Natural killer cell (primary cell): Measurements from ENCODE around the gene PYCR2. TPM values are rescaled to one million over a fixed set of nuclear protein-coding genes. Genes with fewer than 3 reads are reported as not detected.

Experiments
- ATAC-seq, 3 donors: fragments of 150-1000 bp in 2 of 3; fragments of 200-7000 bp in 1 of 3; cut with Tn5 transposase; 1 replicate in 1 of 3; 2 replicates in 2 of 3; pipeline ENCODE4 v1.10.0; 2021; ENCODE audit warnings: mild to moderate bottlenecking in 2 of 3, moderate library complexity in 2 of 3
- DNase-seq, 2 donors: peaks; one replicate each; pipeline versions ENCODE4 v3.0.0 to v3.0.0-alpha.2; 2013 to 2021; ENCODE audit warnings: mixed read lengths in 1 of 2
- H3K27ac ChIP-seq: one replicate; pipeline ENCODE4 v1.5.1; 2013; ENCODE audit warnings: mild to moderate bottlenecking, low read length
- H3K27me3 ChIP-seq: one replicate; pipeline ENCODE4 v1.6.1; 2013; ENCODE audit warnings: low read length; ENCODE audit not compliant: control insufficient read depth, insufficient read depth
- H3K36me3 ChIP-seq: one replicate; pipeline ENCODE4 v1.6.1; 2013; ENCODE audit warnings: low read length; ENCODE audit not compliant: control insufficient read depth, insufficient read depth
- H3K4me1 ChIP-seq: one replicate; pipeline ENCODE4 v1.6.1; 2013; ENCODE audit warnings: low read length; ENCODE audit not compliant: control insufficient read depth, insufficient read depth
- H3K4me3 ChIP-seq: one replicate; pipeline ENCODE4 v1.5.1; 2013; ENCODE audit warnings: low read length
- H3K9me3 ChIP-seq: one replicate; pipeline ENCODE4 v1.6.1; 2013; ENCODE audit warnings: low read length; ENCODE audit not compliant: control insufficient read depth, insufficient read depth
- H3K27ac Mint-ChIP-seq, 2 donors: one replicate each; pipeline ENCODE4 v1.8.0; 2022; ENCODE audit warnings: mild to moderate bottlenecking in 2 of 2, mixed read lengths in 2 of 2, moderate library complexity in 1 of 2
- H3K27me3 Mint-ChIP-seq, 2 donors: one replicate each; pipeline ENCODE4 v1.8.0; 2022; ENCODE audit warnings: low read depth in 2 of 2, mixed read lengths in 2 of 2
- H3K36me3 Mint-ChIP-seq: one replicate; pipeline ENCODE4 v1.8.0; 2022; ENCODE audit warnings: mixed read lengths
- H3K4me1 Mint-ChIP-seq, 2 donors: one replicate each; pipeline ENCODE4 v1.8.0; 2022; ENCODE audit warnings: mixed read lengths in 2 of 2
- H3K4me3 Mint-ChIP-seq: one replicate; pipeline ENCODE4 v1.8.0; 2022; ENCODE audit warnings: mild to moderate bottlenecking, moderate library complexity, mixed read lengths
- H3K9me3 Mint-ChIP-seq, 2 donors: one replicate each; pipeline ENCODE4 v1.8.0; 2022; ENCODE audit warnings: mixed read lengths in 2 of 2
- WGBS: methylation state at CpG from one replicate; pipeline ENCODE4 v1.1.7; 2013; ENCODE audit warnings: missing lambda C conversion rate; ENCODE audit not compliant: insufficient coverage; 5-methylcytosine and 5-hydroxymethylcytosine counted together
- intact Hi-C: fragments of 100-400 bp; cut with micrococcal nuclease; formaldehyde crosslinking; loops from one replicate; pipeline ENCODE4 v1.14.2; 2022
- total RNA-seq, 4 donors: library from RNA; stranded (reverse); fragments of 120-200 nt in 1 of 4; gene quantifications; one replicate each; pipeline versions ENCODE4 v1.2.3 to v1.2.4, GENCODE V29; 2013 to 2022
- TF ChIP-seq, protein P1 (sequence below): fragments of 200-600 bp; IDR thresholded peaks from one replicate; pipeline ENCODE4 v1.8.0; 2022; ENCODE audit warnings: antibody characterized with exemption

Gene PYCR2
- total RNA-seq, 3 donors from 2014 or later (not counting 1 experiment from before 2014, with no cell fraction given) = 57.7 to 74.5 (median 62.6) TPM

DNA sequence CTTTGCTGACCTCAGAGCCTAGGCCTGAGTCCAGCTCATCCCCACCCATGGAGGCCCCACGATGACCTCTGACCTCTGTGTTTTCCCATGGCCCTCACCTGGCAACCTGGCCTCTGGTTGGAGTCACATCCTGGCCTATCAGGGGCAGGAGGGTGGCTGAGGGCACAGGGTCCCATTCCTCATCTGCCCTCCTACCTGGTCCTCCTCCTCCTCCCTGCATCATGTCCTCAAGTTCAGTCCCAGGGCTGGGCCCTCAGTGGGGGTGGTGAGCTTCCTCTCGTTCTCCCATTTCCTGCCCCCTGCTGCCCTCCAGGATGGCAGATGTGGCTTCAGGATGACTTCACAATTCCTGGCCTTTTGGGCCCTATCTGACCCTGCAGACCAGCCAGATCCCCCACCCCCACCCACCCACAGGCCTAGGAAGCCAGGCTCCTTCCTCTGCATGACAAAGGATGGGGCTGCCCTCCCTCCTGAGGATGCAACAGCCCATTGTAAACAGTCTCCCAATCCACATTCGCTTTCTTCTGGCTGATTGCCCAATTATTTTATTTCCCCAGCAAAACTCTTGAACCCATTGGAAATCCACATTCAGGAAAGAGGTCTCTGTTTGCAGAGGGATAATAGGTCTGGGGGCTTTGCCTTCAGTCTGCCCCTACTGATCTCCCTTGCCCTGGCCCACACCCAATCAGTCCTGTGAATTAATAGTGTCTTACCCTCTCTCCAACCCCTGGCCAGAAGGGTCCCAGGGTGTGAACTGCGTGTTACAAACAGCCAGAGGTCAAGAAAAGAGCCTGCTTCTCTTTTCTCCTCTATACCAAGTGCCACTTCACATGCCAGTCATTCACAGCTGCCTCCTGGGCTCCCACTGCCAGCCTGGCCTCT, 24.8 kb downstream of the PYCR2 start:
- 88% methylated on average over 4 of the region's 4 CpGs for WGBS
- DNase-seq = no peak
- Histone ChIP-seq H3K27me3 (no peaks in the 10 kb centered on the region), H3K4me1 (peaks cover 34% of the 10 kb centered on the region), H3K4me3 (no peak overlapping the region), H3K9me3 (no peaks in the 10 kb centered on the region), H3K27ac (no peak overlapping the region), H3K36me3 (no peaks in the 10 kb centered on the region)
- Mint-ChIP-seq H3K9me3 (no peaks in the 10 kb centered on the region), H3K36me3 (no peaks in the 10 kb centered on the region), H3K4me3 (no peak overlapping the region), H3K4me1 (peaks cover 22 to 25% of the 10 kb centered on the region in 2 donors), H3K27me3 (peaks cover 0 to 6% of the 10 kb centered on the region in 2 donors), H3K27ac (peak overlapping the region in 1 of 2 donors; percentile 64)
- intact Hi-C loops = loop anchor here (5.0 kb wide), 2 partner anchors 98 to 122 kb away; partner anchors contain the start of genes SDE2 and SRP9
- ATAC-seq = no peak
- TF ChIP-seq, protein P1, sequence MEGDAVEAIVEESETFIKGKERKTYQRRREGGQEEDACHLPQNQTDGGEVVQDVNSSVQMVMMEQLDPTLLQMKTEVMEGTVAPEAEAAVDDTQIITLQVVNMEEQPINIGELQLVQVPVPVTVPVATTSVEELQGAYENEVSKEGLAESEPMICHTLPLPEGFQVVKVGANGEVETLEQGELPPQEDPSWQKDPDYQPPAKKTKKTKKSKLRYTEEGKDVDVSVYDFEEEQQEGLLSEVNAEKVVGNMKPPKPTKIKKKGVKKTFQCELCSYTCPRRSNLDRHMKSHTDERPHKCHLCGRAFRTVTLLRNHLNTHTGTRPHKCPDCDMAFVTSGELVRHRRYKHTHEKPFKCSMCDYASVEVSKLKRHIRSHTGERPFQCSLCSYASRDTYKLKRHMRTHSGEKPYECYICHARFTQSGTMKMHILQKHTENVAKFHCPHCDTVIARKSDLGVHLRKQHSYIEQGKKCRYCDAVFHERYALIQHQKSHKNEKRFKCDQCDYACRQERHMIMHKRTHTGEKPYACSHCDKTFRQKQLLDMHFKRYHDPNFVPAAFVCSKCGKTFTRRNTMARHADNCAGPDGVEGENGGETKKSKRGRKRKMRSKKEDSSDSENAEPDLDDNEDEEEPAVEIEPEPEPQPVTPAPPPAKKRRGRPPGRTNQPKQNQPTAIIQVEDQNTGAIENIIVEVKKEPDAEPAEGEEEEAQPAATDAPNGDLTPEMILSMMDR = no peak

DNA sequence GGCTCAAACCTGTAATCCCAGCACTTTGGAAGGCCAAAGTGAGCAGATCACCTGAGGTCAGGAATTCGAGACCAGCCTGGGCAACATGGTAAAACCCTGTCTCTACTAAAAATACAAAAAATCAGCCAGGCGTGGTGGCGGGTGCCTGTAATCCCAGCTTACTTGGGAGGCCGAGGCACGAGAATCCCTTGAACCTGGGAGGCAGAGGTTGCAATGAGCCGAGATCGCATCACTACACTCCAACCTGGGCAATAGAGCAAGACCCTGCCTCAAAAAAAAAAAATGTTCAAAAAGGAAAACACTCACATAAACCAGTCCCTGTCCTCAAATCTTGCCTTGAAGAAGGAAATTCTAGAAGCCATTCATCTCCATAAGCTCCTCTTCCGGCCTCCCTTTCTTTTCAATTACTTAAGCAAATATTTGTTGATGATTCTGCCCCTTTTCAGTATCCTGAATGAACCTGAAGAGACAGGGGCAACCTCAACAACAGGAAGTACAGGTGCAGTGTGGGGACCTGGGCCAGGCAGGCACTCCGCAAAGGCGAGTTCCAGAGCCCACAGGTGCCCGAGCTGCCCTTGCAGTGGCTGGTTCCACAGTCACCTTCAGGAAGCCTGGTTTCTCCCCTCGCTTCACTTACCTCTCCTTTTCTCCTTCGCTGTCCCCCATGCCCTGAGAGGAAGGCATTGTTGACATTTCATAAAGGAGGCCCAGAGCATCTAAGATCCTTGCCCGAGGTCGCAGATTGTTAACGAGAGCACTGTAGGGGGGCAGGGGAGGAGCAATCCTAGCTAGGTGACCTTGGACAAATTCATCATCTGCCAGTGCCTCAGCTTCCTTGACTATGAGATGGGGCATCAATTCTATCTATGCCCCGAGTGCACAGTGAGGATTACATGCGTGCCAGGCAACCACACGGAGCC, 26.2 kb downstream of the PYCR2 start:
- 74% methylated on average over 19 of the region's 19 CpGs for whole genome bisulfite sequencing
- intact Hi-C loops = loop anchor here (1.0 to 5.0 kb wide), 3 partner anchors 16 to 121 kb away; partner anchors contain the start of genes SDE2, SRP9 and TMEM63A
- Histone ChIP-seq H3K4me1 (peaks cover 34% of the 10 kb centered on the region), H3K4me3 (no peak overlapping the region), H3K27me3 (no peaks in the 10 kb centered on the region), H3K9me3 (no peaks in the 10 kb centered on the region), H3K36me3 (no peaks in the 10 kb centered on the region), H3K27ac (peak overlapping the region; percentile 81)
- no peaks in the 10 kb centered on the region for H3K9me3 Mint-ChIP-seq
- TF ChIP-seq, protein P1 = no peak
- DNase-seq (peak in 1 of 2 donors; percentile 73), ATAC-seq (no peak)
- peak overlapping the region; percentile 75 for H3K4me3 Mint-ChIP-seq
- no peaks in the 10 kb centered on the region for H3K36me3 Mint-ChIP-seq
- peaks cover 22 to 25% of the 10 kb centered on the region in 2 donors for H3K4me1 Mint-ChIP-seq
- H3K27me3 Mint-ChIP-seq = peaks cover 0 to 6% of the 10 kb centered on the region in 2 donors
- H3K27ac Mint-ChIP-seq = peak overlapping the region; percentile 84 to 87

DNA sequence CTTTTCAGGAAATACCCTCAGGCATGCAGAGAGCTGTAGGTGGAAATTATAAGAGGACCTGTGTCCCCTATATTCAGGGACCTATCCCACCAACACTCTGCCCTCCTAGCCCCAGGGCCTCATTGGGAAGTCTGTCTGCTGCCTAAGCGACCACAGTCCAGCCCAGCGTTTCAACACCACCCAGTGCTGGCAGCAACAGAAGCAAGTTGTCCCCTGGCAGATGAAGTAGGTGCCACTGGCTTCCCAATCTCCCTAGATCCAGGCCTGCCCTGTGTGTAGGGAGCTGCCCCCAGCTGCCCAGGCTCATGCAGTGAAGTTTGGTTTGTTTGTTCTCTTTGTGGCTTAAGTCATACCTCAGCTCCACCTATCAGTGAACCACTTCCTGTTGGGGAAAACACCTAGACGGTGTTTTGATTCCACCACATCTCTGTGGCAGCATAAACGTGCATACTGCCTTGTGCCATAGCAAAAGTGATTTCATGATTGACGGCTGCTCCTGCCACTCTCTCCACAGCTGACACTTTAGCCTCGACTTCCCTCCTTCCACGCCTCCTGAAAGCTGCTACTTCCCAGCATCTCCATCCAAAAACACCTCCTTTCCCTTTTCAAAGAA, 27.0 kb downstream of the PYCR2 start:
- Histone ChIP-seq H3K27ac (peak overlapping the region; percentile 81), H3K4me1 (peaks cover 34% of the 10 kb centered on the region), H3K36me3 (no peaks in the 10 kb centered on the region), H3K27me3 (no peaks in the 10 kb centered on the region), H3K9me3 (no peaks in the 10 kb centered on the region), H3K4me3 (no peak overlapping the region)
- no peaks in the 10 kb centered on the region for H3K36me3 Mint-ChIP-seq
- WGBS = 5% methylated on average over 7 of the region's 7 CpGs
- DNase-seq (peak; percentile 48 to 94), ATAC-seq (peak; percentile 95 to 99 (median 97))
- TF ChIP-seq, protein P1 = no peak
- intact Hi-C loops = loop anchor here (1.0 to 5.0 kb wide), 3 partner anchors 15 to 120 kb away; partner anchors contain the start of genes SDE2, SRP9 and TMEM63A
- peak overlapping the region; percentile 84 to 87 for H3K27ac Mint-ChIP-seq
- H3K9me3 Mint-ChIP-seq = no peaks in the 10 kb centered on the region
- peak overlapping the region; percentile 75 for H3K4me3 Mint-ChIP-seq
- H3K4me1 Mint-ChIP-seq = peaks cover 22 to 25% of the 10 kb centered on the region in 2 donors
- peaks cover 0 to 6% of the 10 kb centered on the region in 2 donors for H3K27me3 Mint-ChIP-seq
